Measurements from ENCODE around the gene SNX9. TPM values are rescaled to one million over a fixed set of nuclear protein-coding genes. Genes with fewer than 3 reads are reported as not detected.

SNX9 gene
- polyA plus RNA-seq, 1 donor (not counting 4 experiments of a cell fraction or from before 2014, with no cell fraction given), result 37.8 TPM

GRCh38 chr6:157806131-157806855 lies 16.8 kb upstream of the SNX9 start:
- TF ChIP-seq, protein P1, sequence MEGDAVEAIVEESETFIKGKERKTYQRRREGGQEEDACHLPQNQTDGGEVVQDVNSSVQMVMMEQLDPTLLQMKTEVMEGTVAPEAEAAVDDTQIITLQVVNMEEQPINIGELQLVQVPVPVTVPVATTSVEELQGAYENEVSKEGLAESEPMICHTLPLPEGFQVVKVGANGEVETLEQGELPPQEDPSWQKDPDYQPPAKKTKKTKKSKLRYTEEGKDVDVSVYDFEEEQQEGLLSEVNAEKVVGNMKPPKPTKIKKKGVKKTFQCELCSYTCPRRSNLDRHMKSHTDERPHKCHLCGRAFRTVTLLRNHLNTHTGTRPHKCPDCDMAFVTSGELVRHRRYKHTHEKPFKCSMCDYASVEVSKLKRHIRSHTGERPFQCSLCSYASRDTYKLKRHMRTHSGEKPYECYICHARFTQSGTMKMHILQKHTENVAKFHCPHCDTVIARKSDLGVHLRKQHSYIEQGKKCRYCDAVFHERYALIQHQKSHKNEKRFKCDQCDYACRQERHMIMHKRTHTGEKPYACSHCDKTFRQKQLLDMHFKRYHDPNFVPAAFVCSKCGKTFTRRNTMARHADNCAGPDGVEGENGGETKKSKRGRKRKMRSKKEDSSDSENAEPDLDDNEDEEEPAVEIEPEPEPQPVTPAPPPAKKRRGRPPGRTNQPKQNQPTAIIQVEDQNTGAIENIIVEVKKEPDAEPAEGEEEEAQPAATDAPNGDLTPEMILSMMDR (optimal IDR thresholded peaks at IDR 0.05 in 1 of 3, IDR thresholded peaks at IDR 0.05 in 1 of 3, conservative IDR thresholded peaks at IDR 0.05 in 1 of 3; ENCODE audit: extremely low read depth in 1 of 3, insufficient read depth in 2 of 3, low read length in 3 of 3), result no peak
- TF ChIP-seq EZH2 (IDR thresholded peaks at IDR 0.05; ENCODE audit: low read length), result no peak
- FAIRE-seq, result no peak
- no peak overlapping the region for H3K4me2 ChIP-seq (ENCODE audit: control insufficient read depth, extremely low read depth, insufficient read depth, low read depth, low read length)
- no peak overlapping the region for H3K9ac ChIP-seq (ENCODE audit: control insufficient read depth, extremely low read depth, insufficient read depth, low read length)
- no peaks in the 10 kb centered on the region for H3K27me3 ChIP-seq (ENCODE audit: control insufficient read depth, extremely low read depth, insufficient read depth, low read length)
- dilution Hi-C loops (cut with MboI; ENCODE audit: extremely low pct_ligation_motif_present, low sequenced_read_pairs), result no loop called here
- peaks cover 3% of the 10 kb centered on the region for H3K9me3 ChIP-seq (ENCODE audit: control insufficient read depth, low read depth, low read length)
- H3K9me1 ChIP-seq (ENCODE audit: control insufficient read depth, extremely low read depth, insufficient read depth, low read length), result no peaks in the 10 kb centered on the region
- no peaks in the 10 kb centered on the region for H3K36me3 ChIP-seq (ENCODE audit: control insufficient read depth in 2 of 2, extremely low read depth in 1 of 2, insufficient read depth in 2 of 2, low read length in 2 of 2)
- H2AFZ ChIP-seq (ENCODE audit: control insufficient read depth, low read length), result no peak overlapping the region
- H3K4me1 ChIP-seq (ENCODE audit: control insufficient read depth, extremely low read depth, insufficient read depth, low read length), result peaks cover 6% of the 10 kb centered on the region
- DNase-seq (ENCODE audit: low read depth, low spot score), result no peak
- no peaks in the 10 kb centered on the region for H4K20me1 ChIP-seq (ENCODE audit: control insufficient read depth, extremely low read depth, insufficient read depth, low read length)
- H3K4me3 ChIP-seq (ENCODE audit: control insufficient read depth in 2 of 3, extremely low read depth in 1 of 3, insufficient read depth in 2 of 3, low read depth in 1 of 3, low read length in 3 of 3), result no peak overlapping the region
- H3K79me2 ChIP-seq (ENCODE audit: control insufficient read depth, insufficient read depth, low read length), result no peaks in the 10 kb centered on the region
- no peak overlapping the region for H3K27ac ChIP-seq (ENCODE audit: control insufficient read depth, insufficient read depth, low read length)

DNA sequence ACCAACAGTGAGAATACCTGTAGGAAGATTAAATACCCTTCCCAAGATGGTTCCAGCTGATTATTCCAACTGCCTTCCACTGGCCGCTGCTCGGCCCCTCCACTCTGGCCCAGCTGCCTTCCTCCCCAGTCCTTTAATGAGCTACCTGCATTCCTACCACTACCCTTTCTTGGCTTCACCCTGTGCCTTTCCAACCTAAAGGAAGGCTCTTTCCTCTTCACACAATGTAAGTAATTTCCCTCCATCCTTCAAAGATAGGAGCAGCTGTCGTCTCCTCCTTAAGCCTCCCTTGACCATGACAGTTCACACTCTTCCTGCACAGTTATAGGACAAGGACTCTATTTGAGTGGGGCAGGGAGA lies 16.2 kb upstream of the SNX9 start:
- DNase-seq (ENCODE audit: low read depth, low spot score), result no peak
- no peak for FAIRE-seq
- Histone ChIP-seq H3K4me1 (ENCODE audit: control insufficient read depth, extremely low read depth, insufficient read depth, low read length) (peaks cover 6% of the 10 kb centered on the region), H3K4me2 (ENCODE audit: control insufficient read depth, extremely low read depth, insufficient read depth, low read depth, low read length) (no peak overlapping the region), H3K27ac (ENCODE audit: control insufficient read depth, insufficient read depth, low read length) (no peak overlapping the region), H3K36me3 (ENCODE audit: control insufficient read depth in 2 of 2, extremely low read depth in 1 of 2, insufficient read depth in 2 of 2, low read length in 2 of 2) (no peaks in the 10 kb centered on the region), H3K9ac (ENCODE audit: control insufficient read depth, extremely low read depth, insufficient read depth, low read length) (no peak overlapping the region), H3K4me3 (ENCODE audit: control insufficient read depth in 2 of 3, extremely low read depth in 1 of 3, insufficient read depth in 2 of 3, low read depth in 1 of 3, low read length in 3 of 3) (no peak overlapping the region), H4K20me1 (ENCODE audit: control insufficient read depth, extremely low read depth, insufficient read depth, low read length) (no peaks in the 10 kb centered on the region), H3K9me1 (ENCODE audit: control insufficient read depth, extremely low read depth, insufficient read depth, low read length) (no peaks in the 10 kb centered on the region), H2AFZ (ENCODE audit: control insufficient read depth, low read length) (no peak overlapping the region), H3K79me2 (ENCODE audit: control insufficient read depth, insufficient read depth, low read length) (no peaks in the 10 kb centered on the region), H3K9me3 (ENCODE audit: control insufficient read depth, low read depth, low read length) (peaks cover 3% of the 10 kb centered on the region), H3K27me3 (ENCODE audit: control insufficient read depth, extremely low read depth, insufficient read depth, low read length) (no peaks in the 10 kb centered on the region)
- dilution Hi-C loops (cut with MboI; ENCODE audit: extremely low pct_ligation_motif_present, low sequenced_read_pairs), result no loop called here
- TF ChIP-seq, protein P1 (optimal IDR thresholded peaks at IDR 0.05 in 1 of 3, IDR thresholded peaks at IDR 0.05 in 1 of 3, conservative IDR thresholded peaks at IDR 0.05 in 1 of 3; ENCODE audit: extremely low read depth in 1 of 3, insufficient read depth in 2 of 3, low read length in 3 of 3), result no peak
- TF ChIP-seq EZH2 (IDR thresholded peaks at IDR 0.05; ENCODE audit: low read length), result no peak
